Stimulated activated CD4-positive, alpha-beta T cell treated with anti-CD3 and anti-CD28 coated beads, Interleukin-12 subunit alpha, Interleukin-12 subunit beta, amount 100 ng/mL, for 24 hours (primary cell): Measurements from ENCODE around the gene DKC1.

Source experiments
- DNase-seq, 2 experiments: peaks; one replicate each; pipeline ENCODE4 v3.0.0-alpha.2; 2020; ENCODE audit warnings: low read depth in 2 of 2

DKC1 gene

GRCh38 chrX:154737136-154737535, 25.5 kb upstream of the DKC1 start:
- DNase-seq: no peak

- no peak for DNase-seq
Measured at GRCh38 chrX:154738011-154738738, 24.5 kb upstream of the DKC1 start.

DNA sequence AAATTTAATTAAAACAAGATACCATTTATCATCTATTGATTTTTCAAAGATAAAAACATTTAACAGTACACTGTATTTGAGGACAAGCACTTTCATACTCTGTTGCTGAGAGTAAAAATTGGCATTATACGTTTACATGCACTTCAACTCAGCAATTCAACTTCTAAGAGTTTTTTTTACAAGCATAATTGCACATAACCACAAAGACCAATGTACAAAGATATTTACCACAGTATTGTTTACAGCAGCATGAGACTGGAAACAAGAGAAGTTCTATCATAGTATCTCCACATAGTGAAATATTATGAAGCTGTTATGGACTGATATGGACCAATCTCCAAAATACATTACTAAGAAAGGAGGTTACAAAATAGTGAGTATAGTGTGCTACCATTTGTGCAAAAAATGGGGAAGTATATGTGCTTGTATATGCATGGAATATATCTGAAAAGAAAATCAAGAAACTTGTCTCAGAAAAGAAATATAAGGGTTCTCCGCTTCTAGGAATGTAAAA, 22.7 kb upstream of the DKC1 start:
- DNase-seq: no peak

- no peak for DNase-seq
Measured at GRCh38 chrX:154742613-154743012, 20.1 kb upstream of the DKC1 start.

GRCh38 chrX:154748712-154749339, 13.8 kb upstream of the DKC1 start:
- DNase-seq: no peak

DNA sequence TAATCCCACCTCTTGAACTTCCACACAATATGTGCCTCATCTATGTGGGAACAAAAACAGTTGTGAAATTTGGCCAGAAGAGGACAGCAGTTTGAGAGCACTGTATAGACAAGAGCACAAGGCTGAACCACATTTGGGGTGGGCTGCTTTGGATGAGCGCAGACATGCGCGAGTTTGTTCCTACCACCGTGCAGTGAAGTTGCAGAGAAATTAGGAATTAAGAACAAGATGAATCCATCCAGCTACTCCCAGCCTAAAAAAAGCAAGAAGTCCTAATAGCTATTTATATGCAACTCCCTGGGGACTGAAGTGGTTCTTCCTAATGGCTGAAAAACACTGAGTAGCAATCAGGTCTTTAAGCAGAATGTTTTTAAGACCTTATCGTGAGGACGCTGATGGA, 12.8 kb upstream of the DKC1 start:
- no peak for DNase-seq

DNA sequence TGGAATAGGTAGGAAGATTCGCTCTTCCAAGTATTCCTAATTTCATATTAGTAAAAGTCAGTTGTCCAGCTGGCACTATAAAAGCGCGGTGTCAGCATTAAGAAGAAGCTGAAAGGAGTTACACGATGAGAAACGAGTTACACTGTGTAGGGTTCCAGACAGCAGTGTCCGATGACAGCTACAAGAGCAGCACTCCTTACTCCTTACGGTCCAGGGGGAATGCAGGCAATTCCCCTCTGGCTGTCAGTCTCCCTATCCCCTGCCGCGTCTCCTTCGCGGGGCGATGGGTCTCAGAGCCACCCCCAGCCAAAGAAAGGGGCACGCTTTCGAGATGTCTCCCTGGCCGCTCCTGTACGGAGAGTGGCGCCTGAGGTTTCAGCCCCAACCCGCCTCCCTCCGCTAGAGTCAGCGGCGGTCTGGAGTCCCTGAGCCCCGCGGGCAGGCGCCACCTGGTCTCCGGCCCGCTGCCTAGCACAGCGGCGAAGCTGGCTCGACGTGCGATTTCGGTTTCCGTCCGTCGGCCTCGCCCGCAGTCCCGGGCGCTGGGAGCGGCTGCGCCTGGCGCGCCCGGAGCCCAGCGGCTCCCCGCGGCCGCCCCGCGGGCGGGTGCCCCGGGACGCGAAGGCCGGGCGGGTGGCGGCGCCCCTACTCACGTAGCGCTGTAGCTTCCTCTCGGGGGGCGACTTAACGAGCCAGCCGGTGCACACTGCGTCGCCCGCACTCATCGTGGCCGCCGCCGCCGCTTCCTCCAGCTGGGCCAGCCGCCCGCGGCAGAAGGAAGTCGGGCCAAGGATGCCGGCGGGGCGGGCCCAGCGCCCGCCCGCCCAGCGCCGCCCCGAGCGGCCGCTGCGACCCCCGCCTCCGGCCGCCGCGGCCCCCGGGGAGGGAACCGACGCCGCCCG, 12.1 kb upstream of the DKC1 start, which contains the start of gene GAB3:
TSS of gene GAB3 (minus strand) at position 777 of the 902 bp plus-strand sequence. CDS start at position 725, 52 bp downstream.
- no peak for DNase-seq

DNA sequence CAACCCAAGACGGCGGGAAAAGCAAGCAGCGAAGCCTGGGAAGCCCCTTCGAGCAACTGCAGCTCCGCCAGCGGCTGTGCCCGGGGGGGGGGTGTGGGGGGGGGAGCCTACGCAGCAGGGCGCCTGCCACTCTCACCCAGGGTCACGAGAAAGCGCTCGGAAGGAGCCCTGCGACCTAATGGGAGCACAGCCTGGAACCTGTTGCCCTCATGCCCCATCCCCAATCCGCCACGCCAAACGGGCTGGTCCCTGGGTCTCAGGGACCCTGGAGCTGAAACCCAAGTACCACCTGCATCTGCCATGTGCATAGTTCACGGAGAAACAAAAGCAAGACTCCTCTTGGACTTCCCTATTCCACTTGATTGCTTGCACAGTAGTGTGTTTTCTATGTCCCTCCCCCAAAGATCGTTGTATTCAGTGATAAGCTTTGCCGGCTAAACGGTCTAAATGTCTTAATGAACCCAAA, 11.4 kb upstream of the DKC1 start:
- no peak for DNase-seq

DNA sequence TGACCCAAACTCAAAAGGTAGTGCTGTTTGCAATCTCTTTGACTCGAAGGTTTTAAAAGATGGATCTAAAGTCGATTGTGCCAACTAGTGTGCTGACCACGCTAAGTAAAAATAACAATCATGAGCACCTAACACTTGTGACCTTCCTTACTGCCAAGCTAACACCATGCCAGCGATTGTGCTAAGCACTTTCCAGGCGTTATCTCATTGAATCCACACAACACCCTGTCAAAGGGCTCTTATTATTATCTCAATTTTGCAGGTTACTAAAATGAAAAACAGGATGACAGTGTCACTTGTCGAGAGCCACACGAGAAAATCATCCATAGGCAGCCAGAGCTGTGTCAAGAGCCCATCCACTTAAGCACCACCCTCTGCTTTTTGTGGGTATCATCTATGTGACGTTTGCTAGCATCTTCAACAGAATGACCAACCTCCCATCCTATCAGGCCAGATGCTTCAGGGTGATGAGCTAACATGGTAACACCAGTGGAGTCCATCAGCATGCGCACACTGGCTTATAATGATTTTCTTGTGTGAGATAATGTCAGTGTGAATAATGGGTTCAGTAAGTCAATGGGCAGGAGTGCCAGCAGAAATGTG, 10.9 kb upstream of the DKC1 start:
- DNase-seq: no peak

DNA sequence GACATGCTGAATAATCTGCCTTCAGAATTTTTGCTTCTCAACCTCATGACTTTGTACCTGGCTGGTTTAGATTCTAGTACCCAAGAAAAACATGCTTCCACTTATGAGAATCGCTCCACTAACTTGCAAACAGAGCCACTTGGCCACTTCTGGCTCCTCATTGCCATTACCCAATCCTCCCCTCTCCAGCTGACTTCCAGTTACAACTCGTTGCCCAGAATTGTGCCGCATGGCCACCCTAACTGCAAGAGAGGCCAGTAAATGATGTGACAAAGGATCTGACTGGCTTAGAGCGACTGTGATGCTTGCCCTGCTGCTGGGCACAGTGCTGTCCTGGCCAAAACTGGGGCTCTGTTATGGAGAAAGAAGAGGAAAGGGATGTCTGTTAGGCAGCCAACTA, 4.0 kb upstream of the DKC1 start:
- DNase-seq: no peak

GRCh38 chrX:154761977-154762536, 607 bp upstream of the DKC1 start:
- no peak for DNase-seq

DNA sequence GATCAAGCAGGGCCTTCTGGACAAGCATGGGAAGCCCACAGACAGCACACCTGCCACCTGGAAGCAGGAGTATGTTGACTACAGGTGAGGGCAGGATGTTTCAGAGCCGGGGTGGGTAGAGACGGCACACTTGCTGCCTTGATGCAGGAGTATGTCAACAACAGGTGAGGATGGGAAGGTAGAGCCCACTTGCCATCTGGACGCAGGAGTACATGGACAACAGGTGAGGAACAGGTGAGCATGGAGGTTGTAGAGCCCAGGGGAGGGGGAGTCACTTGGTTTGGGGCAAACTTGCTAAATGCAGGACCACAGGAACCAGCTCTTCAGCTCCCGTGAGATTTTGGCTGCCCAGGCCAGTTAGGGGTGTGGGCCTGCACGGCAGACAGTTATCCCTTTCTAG, 12.0 kb downstream of the DKC1 start:
- no peak for DNase-seq

DNA sequence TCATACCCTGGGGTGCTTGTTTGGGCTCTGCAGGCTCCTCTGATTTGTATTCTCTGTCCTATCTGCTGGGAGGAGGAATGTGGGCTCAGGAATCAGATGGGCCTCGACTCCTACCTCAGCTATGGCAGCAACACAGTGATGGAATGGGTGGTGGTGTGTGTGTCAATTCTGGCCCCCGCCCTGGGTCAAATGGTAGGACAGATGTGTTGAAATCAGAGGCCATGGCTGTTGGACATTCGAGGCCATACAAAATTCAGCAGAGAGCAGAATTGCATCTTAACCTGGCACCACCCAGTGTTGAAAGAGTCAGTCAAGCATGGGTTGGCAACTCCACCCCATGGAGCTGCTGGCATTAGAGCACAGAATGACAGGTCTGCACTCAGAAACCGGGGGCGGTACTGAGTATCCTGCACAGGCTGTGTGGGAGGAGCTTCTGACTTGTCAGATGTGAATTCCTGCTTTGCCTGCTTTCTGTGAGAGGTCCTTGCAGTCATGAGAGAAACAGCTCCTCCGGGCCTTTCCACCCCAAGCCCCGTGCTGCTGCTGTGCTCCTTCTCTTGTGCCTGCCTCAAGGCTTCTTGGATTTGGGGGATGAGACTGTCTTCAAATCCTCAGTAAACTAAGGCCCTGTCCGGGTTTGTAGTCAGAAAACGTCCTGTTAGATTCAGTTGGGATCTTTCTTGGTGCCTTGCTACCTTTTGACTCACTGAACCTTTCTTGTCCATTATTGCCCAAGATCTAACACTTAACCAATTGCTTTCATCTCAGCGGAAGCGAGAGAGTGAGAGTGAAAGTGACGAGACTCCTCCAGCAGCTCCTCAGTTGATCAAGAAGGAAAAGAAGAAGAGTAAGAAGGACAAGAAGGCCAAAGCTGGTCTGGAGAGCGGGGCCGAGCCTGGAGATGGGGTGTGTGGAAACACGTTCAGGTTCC, 13.0 kb downstream of the DKC1 start:
- DNase-seq: no peak

DNA sequence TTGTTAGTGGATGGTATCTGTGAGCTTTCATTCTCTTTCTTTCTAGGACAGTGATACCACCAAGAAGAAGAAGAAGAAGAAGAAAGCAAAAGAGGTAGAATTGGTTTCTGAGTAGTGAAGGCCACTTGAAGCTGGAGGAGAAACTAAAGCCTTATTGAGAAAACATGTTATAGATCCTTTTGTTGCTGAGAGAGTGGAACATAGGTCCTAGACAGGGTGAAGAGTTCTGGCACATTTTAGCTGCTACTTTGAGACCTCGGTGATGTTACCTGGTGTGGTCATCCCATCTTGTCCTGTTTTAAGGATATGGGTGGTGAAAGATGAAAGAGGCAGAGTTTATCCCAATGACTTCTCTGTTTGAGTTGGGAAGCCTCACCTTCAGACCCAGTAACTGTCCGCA, 14.1 kb downstream of the DKC1 start:
- DNase-seq: no peak

DNA sequence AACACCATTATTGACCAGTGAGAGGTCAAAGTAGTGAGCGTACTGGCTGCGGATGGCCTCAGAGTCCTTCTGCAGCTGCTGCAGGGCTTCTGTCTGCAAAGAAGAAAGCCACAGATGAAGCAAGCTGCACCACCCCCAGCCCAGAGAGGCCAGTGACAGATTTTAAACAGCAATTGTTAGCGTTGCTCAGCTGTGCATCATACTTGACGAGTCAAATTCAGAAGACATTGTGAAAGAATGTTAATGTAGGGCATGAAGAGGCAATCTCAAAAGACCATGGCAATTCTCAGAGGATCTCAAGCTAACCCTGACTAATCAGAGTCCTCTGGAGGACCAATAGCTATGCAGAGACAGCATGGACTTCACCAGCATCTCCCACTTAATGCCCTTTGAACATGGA, 16.6 kb downstream of the DKC1 start:
- no peak for DNase-seq

- no peak for DNase-seq
Measured at GRCh38 chrX:154780968-154781367, 18.3 kb downstream of the DKC1 start.

DNA sequence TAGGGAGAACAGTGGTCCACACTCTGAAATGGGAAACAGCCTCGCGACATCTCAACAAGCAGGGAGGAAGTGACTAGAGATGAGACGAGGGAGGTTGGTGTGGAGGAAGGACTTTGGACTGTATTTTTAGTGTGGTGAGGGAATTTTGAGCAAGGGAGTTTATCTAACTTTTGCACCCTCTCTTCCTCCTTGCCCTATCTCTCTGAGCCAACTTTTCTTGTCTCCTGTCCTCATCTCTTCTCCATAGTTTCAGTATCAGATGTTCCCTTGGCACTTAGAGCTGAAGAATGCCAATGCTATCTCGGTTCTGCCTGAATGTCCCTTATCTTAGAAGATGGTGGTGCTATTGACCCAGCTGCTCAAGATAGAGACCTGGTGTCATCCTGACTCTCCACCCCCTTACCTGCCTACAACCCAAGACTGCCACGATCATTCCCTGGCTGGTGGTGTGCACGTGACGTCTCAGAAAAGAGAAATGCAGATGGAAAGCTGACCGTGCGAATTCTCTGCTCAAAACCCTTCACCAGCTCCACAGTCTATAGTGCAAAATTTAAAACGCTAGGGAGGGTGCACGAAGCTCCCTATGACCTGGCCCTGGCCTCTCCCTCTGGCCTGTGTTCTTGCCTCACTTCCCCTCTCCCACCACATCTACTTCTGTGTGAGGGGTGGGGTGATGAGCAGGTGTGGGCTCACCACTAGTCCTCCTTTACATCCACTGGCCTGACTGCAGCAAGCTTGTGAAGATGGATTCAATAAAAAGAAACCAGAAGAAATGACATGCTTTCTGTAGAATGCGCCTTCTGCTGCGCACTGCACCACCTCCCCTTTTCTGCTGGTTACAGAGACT, 21.7 kb downstream of the DKC1 start:
- no peak for DNase-seq

- no peak for DNase-seq
Measured at GRCh38 chrX:154785716-154786115, 23.1 kb downstream of the DKC1 start.

GRCh38 chrX:154791467-154791866, 28.8 kb downstream of the DKC1 start:
- no peak for DNase-seq
